SU-DHL-6 (cell line): ENCODE data around the gene EIF4EBP3.

Experiments
- EZH2phosphoT487 ChIP-seq: fragments of 200-600 bp; sonication (generic), shearing (Covaris generic); conservative IDR thresholded peaks from 2 replicates; pipeline ENCODE4 v1.6.1; 2018; ENCODE audit warnings: mild to moderate bottlenecking, antibody characterized with exemption, low read length, moderate library complexity, mixed read lengths
- TF ChIP-seq, protein P1 (sequence below): fragments of 200-600 bp; sonication (generic); IDR thresholded peaks from one replicate; pipeline ENCODE4 v1.5.1; 2017; ENCODE audit warnings: antibody characterized with exemption, mild to moderate bottlenecking, low read length, moderate library complexity; ENCODE audit not compliant: insufficient read depth, poor library complexity, severe bottlenecking

DNA sequence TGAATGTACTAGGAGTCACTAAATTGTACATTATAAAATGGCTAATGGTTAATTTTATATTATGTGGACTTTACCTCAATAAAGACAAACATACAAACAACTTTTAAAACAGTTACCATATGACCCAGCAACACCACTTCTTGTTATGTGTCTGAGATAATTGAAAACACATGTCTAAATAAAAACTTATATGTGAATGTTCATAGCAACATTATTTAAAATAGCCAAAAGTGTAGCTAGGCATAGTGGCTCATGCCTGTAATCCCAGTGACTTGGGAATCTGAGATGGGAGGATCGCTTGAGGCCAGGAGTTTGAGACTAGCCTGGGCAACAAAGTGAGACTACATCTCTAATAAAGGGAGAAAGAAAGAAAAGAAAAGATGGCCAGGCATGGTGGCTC is 40.0 kb downstream of the EIF4EBP3 start:
- TF ChIP-seq, protein P1, sequence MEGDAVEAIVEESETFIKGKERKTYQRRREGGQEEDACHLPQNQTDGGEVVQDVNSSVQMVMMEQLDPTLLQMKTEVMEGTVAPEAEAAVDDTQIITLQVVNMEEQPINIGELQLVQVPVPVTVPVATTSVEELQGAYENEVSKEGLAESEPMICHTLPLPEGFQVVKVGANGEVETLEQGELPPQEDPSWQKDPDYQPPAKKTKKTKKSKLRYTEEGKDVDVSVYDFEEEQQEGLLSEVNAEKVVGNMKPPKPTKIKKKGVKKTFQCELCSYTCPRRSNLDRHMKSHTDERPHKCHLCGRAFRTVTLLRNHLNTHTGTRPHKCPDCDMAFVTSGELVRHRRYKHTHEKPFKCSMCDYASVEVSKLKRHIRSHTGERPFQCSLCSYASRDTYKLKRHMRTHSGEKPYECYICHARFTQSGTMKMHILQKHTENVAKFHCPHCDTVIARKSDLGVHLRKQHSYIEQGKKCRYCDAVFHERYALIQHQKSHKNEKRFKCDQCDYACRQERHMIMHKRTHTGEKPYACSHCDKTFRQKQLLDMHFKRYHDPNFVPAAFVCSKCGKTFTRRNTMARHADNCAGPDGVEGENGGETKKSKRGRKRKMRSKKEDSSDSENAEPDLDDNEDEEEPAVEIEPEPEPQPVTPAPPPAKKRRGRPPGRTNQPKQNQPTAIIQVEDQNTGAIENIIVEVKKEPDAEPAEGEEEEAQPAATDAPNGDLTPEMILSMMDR, result no peak
- no peak for TF ChIP-seq EZH2phosphoT487
